DMS 273 (cell line): ENCODE results near the gene AP5Z1.

Experiments used
- DNase-seq: peaks from one replicate; lab custom pipeline; 2025; ENCODE audit not compliant: unreplicated experiment; lab: John Stamatoyannopoulos, UW

The AP5Z1 gene, protein sequence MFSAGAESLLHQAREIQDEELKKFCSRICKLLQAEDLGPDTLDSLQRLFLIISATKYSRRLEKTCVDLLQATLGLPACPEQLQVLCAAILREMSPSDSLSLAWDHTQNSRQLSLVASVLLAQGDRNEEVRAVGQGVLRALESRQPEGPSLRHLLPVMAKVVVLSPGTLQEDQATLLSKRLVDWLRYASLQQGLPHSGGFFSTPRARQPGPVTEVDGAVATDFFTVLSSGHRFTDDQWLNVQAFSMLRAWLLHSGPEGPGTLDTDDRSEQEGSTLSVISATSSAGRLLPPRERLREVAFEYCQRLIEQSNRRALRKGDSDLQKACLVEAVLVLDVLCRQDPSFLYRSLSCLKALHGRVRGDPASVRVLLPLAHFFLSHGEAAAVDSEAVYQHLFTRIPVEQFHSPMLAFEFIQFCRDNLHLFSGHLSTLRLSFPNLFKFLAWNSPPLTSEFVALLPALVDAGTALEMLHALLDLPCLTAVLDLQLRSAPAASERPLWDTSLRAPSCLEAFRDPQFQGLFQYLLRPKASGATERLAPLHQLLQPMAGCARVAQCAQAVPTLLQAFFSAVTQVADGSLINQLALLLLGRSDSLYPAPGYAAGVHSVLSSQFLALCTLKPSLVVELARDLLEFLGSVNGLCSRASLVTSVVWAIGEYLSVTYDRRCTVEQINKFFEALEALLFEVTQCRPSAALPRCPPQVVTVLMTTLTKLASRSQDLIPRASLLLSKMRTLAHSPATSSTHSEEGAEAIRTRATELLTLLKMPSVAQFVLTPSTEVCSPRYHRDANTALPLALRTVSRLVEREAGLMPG

DNA sequence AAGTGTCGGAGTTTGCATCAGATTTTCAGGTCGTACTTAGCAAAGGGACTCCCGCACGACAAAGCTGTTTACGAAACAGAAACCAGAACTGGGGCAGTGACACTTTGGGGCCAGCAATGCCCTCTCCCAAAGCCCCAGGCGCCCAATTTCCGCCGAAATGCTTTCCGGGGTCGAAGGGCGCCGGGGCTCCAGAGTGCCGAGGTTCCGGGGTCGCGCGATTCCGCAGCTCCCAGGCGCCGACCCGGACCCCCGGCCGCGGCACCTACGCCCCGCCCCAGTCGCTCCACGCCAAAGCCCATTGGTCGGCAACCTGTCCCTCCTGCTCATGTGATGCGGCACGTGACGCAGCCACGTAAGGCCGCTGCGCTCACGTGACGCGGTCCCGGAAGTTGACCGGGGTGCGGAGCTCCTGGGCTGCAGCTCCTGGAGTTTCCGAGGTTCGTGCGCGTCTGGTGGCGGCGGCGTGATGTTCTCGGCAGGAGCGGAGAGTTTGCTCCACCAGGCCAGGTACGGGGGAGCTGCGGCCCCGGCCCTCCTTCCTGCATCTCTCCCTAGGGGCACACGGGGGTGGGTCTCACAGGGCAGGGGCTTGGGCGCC is at the start of gene AP5Z1:
AP5Z1 (plus strand) TSS at position 374 of the 598 bp plus-strand sequence; CDS start at position 467, 93 bp downstream.
- peak; percentile 99 for DNase-seq

DNA sequence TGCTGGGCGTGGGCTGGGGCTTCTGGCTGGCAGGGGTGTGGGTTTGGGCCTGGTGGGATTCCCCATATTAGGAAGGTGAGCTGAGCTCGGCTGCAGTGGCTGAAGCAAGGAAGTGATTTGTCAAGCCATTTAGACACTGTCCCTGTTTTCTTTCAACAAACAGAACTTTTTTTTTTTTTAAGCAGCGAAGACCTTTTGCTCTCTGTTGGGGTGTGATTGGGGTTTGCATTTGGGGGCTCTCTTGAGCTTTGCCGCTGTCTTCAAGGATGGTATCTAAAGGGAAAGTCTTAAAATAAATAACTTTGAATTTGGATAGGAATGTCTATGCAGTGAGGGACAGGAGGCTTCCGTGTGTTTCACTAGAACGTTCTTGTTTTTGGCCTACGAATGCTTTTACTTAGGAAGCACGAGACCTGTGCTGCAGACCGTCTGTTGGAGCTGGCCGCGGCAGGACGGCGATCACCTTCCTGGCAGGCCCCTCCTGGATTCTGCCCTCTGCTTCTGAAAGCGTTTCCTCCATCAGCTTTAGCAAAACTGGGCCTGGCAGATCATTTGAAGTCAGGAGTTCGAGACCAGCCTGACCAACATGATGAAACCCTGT is 49.5 kb upstream of the AP5Z1 start:
- no peak for DNase-seq

DNA sequence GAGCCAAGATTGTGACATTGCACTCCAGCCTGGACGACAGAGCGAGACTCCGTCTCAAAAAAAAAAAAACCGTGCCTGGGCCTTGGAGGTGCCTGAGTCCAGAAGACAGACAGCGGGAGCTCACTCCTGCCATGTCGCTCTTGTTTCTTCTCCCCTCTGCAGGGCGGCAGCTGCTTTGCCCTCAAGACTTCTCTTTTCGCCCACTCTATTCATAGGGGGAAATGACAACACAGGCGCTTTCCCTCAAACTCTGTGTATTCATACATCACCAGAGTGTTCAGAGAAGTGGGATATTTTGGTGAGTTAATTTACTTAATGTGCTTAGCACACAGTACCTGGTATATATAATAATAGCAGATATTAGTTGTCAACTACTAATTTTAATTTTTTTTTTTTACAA is 48.9 kb upstream of the AP5Z1 start:
- DNase-seq, result no peak

DNA sequence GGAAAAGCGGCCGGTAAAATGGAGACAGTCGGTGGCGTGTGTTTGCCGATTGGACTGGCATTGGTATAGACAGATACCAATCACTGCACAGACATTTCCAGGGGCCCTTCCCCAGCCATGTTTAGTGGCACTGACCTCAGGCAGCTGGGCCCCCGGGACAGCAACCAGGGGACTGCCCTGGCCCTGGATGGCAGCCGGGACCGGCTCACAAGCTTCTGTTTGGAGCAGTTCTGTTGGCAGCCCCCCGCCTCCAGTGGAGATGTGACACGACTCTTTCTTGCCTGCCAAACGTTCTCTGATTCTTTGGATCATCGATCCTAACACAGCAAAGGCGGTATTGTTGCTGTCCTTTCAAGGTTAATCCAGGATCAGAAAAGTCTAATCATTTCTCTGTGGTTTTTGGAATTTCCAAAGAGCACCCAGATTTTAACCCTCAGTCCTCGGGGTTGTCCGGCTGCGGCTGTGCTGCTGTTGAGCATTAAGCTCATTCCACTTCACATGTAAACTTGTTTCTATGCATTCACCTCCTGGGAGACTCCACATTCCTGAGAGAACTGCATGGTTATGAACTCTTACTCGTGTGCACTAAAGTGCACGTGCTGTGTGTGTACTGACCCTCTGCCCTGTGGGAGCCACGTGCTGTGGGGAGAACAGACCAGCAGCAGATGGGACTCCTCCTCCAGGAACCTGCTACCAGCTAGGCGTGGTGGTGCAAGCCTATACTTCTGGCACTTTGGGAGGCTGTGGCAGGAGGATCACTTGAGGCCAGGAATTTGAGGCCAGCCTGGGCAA is 47.3 kb upstream of the AP5Z1 start:
- DNase-seq, result no peak

DNA sequence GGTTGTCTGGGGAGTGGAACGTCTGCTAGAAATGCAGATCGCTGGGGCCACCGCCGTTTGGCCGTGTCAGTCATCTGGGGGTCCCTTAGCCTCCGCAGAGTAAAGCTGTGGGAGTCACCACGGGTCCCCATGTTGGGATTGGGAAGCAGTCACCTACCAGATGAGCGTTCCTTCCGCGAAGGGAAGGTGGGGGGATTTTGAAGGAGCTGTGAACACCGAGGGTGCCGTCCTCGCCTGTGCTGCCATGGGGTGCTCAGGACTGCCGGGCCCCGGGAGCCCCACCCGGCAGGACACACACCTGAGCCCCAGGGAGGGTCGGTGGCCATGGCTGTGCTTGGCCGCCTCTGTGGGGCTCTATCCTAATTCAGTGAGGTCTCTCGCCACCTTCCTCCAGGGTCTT is 46.2 kb upstream of the AP5Z1 start:
- no peak for DNase-seq

DNA sequence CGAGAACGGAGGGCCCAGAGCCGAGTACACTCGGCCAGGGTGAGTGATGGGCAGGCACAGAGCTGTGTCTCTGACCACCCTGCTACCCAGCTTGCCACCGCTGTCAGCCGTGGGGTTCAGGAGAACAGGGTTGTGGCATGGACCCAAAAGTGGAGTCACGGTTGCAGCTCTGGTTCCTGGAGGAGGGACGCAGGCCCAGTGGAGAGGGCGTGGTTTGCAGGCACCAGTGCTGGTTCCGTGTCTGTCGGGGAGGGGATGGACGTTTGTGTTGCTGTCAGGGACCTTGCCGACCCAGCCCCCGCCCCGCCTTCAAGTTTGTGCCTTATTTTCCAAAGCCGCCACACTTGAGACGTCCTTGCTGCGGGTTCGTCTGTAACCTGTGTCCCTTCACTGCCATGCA is 45.1 kb upstream of the AP5Z1 start:
- DNase-seq, result no peak

DNA sequence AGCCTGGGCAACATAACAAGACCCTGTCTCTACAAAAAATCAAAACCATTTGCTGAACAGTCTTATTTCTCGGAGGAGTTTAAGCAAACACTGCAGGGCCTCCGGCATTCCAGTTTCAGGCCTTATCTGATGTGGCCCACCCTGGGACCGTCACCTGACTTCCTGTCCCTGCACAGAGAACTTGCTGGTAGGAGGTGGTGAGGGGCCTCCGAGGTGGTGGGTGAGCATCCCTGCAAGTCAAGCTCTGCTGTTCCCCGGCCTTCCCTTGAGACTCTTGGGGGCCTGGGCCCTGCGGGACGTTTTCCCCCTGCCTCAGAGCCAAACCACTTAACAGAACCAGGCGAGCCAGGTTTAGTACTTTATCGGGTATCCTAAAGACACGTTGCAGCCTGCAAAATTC is 44.5 kb upstream of the AP5Z1 start:
- no peak for DNase-seq

DNA sequence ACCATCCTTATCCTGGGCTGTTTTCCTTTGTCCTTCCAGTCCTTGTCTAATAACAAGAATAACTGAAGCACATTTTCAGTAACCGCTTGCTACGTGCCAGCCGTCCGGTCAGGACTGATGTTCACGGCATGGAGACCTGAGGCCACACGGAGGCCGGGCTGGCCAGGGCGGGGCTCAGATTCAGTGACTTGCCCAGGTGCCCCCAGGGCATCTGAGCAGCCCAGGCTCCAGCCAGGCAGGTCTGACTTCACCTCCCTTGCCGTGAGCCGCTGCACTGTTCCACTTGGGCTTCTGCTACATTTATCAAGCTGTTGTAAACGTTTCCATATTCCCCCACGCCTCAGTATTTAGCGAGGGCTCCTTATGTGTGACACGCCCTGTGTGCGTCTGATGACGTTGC is 43.6 kb upstream of the AP5Z1 start:
- no peak for DNase-seq

DNA sequence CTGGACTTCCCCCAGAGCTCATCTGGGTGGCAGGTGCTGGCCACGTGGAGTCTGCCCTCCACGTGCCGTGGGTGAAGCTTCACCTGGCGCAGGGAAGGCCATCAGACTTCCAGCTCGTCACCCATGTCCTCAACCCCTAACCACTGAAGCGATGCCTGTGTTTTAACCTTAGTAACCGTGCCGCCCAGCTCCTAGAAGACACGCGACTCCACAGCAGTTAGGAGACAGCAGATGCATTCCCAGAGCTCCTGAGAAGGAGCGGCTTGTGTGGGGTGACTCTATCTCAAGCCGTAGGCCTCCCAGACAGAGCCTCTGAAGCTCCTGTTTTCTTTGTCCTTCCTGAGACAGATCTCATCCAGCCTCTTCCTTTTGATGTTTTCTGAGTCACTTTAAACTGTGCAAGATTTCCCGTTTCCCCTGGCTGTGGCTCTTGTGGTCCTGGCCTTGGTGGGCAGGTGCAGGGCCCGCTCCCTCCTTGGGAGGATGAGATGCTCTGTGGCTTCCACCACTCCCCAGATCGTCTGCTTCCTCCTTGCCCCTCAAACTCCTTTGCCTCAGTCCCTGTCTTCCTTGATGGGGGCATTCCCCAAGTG is 41.4 kb upstream of the AP5Z1 start:
- DNase-seq, result no peak

DNA sequence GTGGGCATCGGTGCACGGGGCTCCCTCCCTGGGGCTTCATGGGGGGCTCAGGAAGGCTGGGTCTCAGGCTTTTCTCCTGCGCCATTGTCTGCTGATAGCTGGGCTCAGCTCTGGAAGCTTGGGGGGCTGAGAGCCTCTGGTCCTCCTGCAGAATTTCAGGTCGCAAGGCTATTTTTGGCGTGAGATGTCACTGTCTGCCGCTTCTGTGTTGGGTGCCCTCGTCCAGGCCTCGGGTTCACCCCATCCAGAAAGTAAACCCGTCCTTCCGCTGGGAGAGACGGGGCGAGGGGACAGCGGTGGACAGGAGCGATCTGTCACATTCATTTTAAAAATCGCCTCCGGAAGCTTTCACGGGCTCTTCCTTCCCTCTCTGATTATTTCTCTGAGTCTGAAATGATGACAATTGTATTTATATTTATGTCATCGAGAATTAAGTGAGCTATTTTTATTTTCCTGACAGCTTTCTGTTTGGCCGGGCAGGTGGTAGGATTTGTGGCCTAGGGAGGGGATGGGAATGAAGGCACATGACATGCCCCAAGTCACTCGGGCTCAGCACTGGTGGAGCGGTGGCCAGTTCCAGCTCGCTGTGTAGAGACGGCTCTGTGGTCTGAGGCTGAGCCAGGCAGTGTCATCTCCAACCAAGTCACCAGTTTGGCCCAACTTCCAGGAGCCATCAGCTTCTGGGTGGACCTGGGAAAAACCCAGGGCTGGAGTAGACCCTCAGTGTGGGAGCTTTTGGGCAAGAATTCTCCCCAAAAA is 40.7 kb upstream of the AP5Z1 start:
- no peak for DNase-seq

DNA sequence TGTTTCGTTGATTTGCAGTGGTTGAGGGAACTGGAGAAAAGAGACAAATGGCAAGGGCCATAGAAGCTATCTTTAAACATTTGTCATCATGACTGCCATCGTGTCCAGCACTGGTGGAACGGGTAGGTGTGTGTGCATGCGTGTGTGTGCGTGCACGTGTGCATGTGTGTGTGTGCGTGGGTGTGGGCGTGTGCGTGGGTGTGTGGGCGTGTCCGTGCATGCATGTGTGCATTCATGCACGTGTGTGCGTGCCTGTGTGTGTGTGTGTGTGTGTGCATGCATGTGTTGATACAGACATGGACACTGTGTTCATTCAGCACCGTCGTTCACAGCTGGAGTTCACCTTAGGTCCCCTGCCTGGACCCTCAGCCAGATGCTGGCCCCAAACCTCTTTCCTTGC is 38.1 kb upstream of the AP5Z1 start:
- no peak for DNase-seq

DNA sequence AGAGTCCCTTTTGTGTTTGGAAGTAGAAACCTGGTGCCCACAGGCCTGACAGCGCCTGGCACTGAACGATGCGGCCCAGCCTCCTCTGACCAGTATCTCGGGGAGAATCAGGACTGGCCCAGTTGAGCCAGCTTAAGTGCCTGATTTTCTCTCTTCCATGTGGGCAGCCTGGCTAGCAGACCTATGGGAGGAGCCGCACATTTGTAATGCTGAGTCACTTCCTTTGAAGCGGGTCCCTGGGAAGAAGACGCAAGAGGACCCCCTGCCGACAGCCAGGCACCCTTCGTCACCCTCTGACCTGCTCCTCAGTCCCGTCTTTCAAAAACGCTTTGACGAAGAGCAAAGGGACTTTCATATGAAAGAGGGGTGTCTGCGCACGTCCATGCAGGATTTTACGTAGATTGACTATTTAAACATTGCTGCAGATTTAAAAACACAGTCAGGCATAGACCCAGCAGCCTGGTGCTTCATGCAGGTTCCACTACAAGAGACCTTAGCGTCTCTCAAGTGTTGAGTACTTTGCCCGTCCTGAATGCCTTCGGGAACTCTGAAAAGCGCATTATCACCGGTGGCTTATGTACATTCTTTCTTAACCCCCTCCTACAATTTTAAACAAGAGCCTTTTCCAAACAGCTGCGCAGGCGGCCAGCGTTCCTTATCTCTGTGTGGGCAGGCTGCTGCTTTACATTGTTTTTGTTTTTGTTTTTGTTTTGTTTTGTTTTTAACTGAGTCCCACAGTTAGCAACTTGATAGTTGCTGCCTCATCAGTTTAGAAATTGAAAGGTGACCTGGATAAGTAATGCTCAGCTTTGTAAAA is 36.5 kb upstream of the AP5Z1 start:
- DNase-seq, result no peak

DNA sequence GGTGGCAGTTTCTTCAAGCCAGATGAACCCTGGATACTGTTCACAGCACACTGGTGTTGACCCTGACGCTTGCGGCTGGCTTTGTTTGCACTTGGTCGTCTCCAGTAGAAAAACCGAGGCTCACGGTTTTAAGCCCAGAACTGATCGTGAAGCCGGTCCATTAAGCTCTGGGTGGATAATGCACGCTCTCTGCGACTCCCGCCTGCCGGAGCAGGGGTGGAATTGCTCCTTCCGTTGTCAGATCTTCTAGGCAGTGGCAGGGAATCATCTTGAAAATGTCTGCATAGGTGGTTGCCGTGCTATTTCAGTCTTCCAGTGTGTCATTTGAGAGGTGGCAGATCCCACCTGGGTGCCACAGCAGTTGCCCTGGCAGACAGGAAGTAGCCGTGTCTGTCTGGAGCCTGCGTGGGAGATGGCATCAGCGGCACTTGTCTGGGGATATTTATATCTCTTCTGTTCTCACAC is 35.9 kb upstream of the AP5Z1 start:
- no peak for DNase-seq

DNA sequence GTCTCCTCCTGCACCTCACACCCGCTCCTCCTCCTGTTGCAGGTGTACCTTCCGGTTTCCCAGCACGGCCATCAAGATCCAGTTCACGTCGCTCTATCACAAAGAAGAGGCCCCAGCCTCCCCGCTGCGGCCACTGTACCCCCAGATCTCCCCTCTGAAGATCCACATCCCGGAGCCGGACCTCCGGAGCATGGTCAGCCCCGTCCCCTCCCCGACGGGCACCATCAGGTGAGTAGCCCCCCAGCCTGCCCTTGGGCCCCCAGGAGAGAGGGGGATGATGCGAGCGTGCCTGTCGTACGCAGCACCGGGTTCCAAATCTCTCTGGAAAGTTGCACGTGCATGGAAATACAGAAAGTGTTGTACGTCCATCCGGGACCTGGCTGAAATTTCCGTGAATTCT is 34.6 kb upstream of the AP5Z1 start:
- DNase-seq, result no peak

DNA sequence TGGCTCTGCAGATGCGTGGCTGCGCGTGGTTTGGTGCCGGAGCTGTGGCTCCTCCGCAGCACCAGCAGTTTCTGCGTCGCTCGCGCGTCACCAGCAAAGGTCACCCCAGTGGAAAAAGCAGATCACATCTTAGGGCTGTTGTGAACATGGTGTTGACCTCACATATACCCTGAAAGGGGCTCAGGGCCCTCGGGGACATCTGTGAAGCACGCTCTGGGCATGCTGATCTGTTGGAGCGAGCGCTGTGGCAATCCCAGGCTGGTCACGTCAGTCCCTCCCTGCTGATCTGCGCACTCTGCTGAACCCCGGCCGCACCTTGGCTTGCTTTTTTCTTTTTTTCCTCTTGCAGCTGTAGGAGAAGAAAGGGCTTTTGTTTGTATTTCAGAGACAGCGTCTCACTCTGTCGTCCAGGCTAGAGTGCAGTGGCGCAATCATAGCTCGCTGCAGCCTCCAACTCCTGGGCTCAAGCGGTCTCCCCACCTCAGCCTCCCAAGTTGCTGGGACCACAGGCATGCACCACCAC is 33.3 kb upstream of the AP5Z1 start:
- no peak for DNase-seq

DNA sequence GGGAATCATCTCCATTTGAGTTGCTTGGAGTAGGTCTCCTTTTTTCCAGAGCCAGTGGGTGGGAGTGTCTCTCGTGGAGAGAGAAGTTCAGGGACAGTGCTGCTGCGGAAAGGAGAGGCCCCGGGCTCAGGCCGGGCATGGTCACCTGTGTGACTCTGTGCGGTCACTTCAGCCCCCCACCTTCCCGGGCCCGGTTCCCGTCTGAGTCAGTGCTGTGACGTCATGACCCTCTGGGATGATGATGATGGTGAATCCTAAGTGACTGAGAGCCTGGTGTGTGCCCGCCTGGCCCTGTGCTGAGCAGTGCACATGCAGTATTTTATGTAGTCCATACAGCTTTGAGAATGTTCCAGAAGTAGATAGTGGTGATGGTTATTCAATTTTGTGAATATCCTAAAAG is 32.6 kb upstream of the AP5Z1 start:
- DNase-seq, result no peak

DNA sequence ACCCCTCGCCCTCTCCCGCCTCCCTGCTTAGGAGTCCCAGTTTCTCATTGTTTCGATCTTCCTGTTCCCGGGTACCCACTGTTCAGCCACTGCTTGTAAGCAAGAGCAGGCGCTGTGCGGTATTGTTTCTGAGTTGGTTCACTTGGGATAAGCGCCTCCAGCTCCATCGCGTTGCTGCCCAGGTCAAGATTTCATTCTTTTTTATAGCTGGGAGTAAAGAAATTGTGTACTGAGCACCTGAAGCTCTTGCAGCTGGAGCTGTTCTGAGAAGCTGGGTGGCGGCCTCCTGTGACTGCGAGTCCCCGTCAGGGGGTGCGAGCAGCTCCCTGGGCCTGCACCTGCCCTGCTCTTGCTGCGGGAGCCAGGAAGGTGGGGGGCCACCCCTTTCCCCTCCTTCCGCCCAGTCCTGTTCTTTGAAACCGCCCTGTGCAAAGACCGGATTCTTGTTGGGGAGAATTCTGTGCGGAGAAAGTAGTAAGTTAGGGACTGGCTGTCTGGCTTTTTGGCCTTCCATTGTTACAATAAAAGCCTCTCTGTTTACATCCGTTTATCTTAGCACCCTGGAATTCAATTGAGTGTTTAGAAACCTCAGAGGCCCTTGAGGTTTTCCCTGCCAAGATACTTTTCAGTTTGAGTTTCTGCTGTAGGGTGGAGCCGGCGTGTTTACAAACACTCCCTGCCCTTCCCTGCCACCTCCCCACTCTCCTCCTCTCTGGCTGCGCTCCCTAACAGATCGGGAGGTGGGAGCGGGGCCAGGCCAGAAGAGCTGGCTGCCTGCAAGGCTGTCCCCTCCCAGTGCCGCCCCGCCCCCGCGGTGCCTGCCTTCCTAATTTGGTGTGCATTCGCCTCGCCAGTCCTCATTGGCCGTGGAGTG is 30.8 kb upstream of the AP5Z1 start:
- peak; percentile 100 for DNase-seq
